Measurements from ENCODE around the gene SLCO4C1. TPM values are rescaled to one million over a fixed set of nuclear protein-coding genes. Genes with fewer than 3 reads are reported as not detected.

The SLCO4C1 gene
- total RNA-seq, 1 donor from 2014 or later, result not detected

DNA sequence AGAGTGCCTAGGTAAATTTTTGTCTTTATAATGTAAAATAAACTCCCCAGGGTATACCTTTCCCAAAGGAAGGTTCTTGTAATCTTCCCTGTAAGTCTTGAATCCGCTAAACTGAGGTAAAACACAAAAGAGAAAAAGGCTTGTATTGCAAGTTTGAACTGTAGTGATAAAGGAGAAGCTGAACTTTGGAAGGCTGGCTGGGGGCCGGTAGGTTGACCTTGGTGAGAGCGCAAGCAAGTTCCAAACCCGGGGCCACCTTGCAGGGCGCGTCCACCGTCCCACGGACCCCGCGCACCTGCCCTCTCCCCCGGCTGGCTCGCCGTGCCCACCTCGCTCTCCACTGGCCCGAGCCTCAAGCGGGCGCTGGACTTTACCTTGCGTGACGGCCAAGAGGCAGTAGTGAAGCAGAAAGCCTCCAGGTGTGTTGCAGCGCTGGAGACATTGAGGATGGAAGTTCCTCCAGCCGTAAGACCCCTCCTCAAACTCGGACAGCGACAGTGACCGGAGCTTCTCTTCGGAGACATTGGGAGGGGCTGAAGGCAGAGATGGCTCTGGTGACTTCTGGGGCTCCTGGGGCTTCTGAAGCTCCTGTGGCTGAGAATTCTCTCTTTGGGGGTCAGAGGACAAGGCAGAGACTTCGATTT, 428 bp downstream of the SLCO4C1 start:
- H3K9me3 ChIP-seq, result no peaks in the 10 kb centered on the region
- H3K4me3 ChIP-seq, result peak overlapping the region; percentile 60 to 62
- intact Hi-C loops (cut with DNase I), result no loop called here
- no peaks in the 10 kb centered on the region for H3K27me3 ChIP-seq
- no peak for DNase-seq (ENCODE audit: low spot score in 2 of 2)
- H3K27ac ChIP-seq, result no peak overlapping the region
- TF ChIP-seq, protein P1, sequence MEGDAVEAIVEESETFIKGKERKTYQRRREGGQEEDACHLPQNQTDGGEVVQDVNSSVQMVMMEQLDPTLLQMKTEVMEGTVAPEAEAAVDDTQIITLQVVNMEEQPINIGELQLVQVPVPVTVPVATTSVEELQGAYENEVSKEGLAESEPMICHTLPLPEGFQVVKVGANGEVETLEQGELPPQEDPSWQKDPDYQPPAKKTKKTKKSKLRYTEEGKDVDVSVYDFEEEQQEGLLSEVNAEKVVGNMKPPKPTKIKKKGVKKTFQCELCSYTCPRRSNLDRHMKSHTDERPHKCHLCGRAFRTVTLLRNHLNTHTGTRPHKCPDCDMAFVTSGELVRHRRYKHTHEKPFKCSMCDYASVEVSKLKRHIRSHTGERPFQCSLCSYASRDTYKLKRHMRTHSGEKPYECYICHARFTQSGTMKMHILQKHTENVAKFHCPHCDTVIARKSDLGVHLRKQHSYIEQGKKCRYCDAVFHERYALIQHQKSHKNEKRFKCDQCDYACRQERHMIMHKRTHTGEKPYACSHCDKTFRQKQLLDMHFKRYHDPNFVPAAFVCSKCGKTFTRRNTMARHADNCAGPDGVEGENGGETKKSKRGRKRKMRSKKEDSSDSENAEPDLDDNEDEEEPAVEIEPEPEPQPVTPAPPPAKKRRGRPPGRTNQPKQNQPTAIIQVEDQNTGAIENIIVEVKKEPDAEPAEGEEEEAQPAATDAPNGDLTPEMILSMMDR (IDR thresholded peaks at IDR 0.05), result no peak
- H3K36me3 ChIP-seq, result no peaks in the 10 kb centered on the region
- peaks cover 0 to 4% of the 10 kb centered on the region in 2 donors for H3K4me1 ChIP-seq

DNA sequence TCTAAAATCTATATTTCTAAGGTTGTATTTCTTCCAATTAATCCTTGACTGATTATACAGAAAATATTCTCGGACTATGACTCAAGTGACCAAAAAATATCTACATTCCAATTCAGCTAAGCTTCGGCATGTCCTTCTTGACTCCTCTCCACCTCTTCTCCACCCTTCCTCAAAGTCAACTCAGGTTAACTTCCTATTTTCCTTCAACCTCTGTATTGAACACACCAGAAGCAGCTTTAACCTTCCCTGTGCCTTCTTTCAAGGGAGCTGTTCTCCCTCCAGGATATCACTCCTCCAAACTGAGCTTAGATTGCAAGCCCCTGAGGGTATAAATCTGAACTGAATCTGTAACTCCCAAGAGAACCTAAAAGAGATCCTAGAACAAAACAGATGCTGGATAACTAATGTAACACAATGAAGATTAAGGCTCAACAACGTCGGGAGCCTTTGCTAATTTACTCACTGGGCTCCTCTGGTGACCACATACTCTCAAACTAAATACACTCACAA, 1.1 kb downstream of the SLCO4C1 start:
- TF ChIP-seq, protein P1 (IDR thresholded peaks at IDR 0.05), result no peak
- peak overlapping the region; percentile 60 to 62 for H3K4me3 ChIP-seq
- H3K27ac ChIP-seq, result no peak overlapping the region
- H3K27me3 ChIP-seq, result no peaks in the 10 kb centered on the region
- no peaks in the 10 kb centered on the region for H3K36me3 ChIP-seq
- H3K4me1 ChIP-seq, result peaks cover 0 to 4% of the 10 kb centered on the region in 2 donors
- intact Hi-C loops (cut with DNase I), result no loop called here
- no peaks in the 10 kb centered on the region for H3K9me3 ChIP-seq
- DNase-seq (ENCODE audit: low spot score in 2 of 2), result no peak

DNA sequence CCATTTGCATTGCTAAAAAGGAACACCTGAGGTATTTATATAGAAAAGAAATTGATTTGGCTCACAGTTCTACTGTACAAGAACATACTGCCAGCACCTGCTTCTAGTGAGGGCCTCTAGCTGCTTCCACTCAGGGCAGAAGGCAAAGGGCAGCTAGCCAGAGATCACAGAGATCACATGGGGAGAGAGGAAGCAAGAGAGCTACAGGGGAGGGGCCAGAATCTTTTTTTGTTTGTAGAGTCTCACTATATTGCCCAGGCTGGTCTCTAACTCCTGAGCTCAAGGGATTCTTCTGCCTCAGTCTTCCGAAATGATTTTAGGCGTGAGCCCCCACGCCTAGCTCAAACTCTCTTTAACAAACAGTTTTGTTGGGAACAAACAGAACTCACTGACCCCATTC, 6.1 kb downstream of the SLCO4C1 start:
- Histone ChIP-seq H3K4me3 (no peak overlapping the region), H3K27me3 (no peaks in the 10 kb centered on the region), H3K36me3 (no peaks in the 10 kb centered on the region), H3K27ac (no peak overlapping the region), H3K9me3 (no peaks in the 10 kb centered on the region), H3K4me1 (no peaks in the 10 kb centered on the region)
- TF ChIP-seq, protein P1 (IDR thresholded peaks at IDR 0.05), result no peak
- intact Hi-C loops (cut with DNase I), result no loop called here
- no peak for DNase-seq (ENCODE audit: low spot score in 2 of 2)

DNA sequence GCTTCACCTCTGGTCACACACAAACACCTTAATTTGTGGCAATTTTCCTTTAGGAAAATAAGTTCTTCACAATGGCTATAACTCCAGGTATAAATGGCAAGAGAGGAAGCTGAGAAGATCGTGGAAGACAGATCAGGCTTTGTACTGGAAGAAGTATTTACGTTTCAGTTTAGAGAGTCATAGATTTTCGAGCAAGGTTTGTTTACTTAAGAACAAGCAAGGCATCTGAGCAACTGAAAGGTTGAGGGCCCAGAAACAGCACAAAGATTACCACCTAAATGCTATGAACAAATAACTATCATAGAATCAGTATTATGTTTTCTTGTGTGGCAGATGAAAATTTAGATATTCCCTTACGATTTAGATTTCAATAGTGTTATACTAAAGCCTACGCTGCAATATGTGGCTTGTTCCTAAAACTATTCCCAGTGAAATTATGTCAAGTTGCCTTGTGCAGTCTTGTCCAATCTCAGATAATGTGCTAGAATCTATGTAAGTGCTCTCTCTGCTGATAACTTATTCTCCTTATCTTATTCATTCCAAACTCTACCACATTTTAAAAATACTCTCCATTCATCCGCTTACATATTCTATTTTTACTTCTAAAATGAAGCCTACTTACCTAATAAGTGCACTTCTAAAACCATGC, 6.7 kb downstream of the SLCO4C1 start:
- no peak for DNase-seq (ENCODE audit: low spot score in 2 of 2)
- Histone ChIP-seq H3K36me3 (no peaks in the 10 kb centered on the region), H3K9me3 (no peaks in the 10 kb centered on the region), H3K27me3 (no peaks in the 10 kb centered on the region), H3K27ac (no peak overlapping the region), H3K4me1 (no peaks in the 10 kb centered on the region), H3K4me3 (no peak overlapping the region)
- intact Hi-C loops (cut with DNase I), result loop anchor here (1.0 kb wide), 1 partner anchor 17 kb away; no protein-coding TSS in a partner anchor
- TF ChIP-seq, protein P1 (IDR thresholded peaks at IDR 0.05), result no peak

DNA sequence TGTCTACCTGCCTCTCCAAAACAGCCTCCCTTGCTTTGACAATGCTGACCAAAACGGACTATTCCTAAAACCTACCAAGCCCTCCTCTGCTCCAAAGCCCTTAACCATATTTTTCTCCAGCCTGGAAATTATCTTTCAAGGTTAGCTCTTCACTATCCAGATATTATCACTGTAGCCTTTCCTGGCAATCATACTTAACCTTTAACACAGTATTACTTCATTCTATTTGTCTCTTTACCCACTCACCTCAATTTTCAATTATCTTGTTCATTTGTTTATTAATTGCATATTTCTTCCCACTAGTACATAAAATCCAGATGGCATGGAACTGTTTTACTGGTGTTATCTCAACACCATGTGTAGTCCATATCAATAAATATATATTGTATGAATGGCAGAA, 7.5 kb downstream of the SLCO4C1 start:
- Histone ChIP-seq H3K9me3 (no peaks in the 10 kb centered on the region), H3K4me3 (no peak overlapping the region), H3K4me1 (no peaks in the 10 kb centered on the region), H3K27ac (no peak overlapping the region), H3K27me3 (no peaks in the 10 kb centered on the region), H3K36me3 (no peaks in the 10 kb centered on the region)
- TF ChIP-seq, protein P1 (IDR thresholded peaks at IDR 0.05), result no peak
- intact Hi-C loops (cut with DNase I), result loop anchor here (1.0 kb wide), 1 partner anchor 16 kb away; no protein-coding TSS in a partner anchor
- no peak for DNase-seq (ENCODE audit: low spot score in 2 of 2)

All from ascending aorta (tissue), 2 donors.